H9 (cell line): ENCODE results near the gene AJAP1. TPM values are rescaled to one million over a fixed set of nuclear protein-coding genes. Genes with fewer than 3 reads are reported as not detected.

Source experiments
- DNase-seq: peaks from one replicate; pipeline ENCODE4 v3.0.0-alpha.2; 2017
- H2AFZ ChIP-seq: one replicate; pipeline ENCODE4 v1.6.1; 2013; ENCODE audit warnings: mild to moderate bottlenecking, low read length, control low read depth, moderate library complexity
- H2AK5ac ChIP-seq: 2 replicates; pipeline ENCODE4 v1.6.1; 2013; ENCODE audit warnings: low read length, control low read depth, mixed read lengths; ENCODE audit not compliant: insufficient read length
- H2BK120ac ChIP-seq: one replicate; pipeline ENCODE4 v1.6.1; 2013; ENCODE audit warnings: low read depth, mild to moderate bottlenecking, low read length, control low read depth, inconsistent platforms; ENCODE audit not compliant: poor library complexity, severe bottlenecking
- H2BK12ac ChIP-seq: 2 replicates; pipeline ENCODE4 v1.6.1; 2013; ENCODE audit warnings: low read length, control low read depth, mixed read lengths, low read depth; ENCODE audit not compliant: insufficient read length
- H2BK15ac ChIP-seq: 2 replicates; pipeline ENCODE4 v1.6.1; 2013; ENCODE audit warnings: low read depth, low read length, control low read depth
- H2BK20ac ChIP-seq: one replicate; pipeline ENCODE4 v1.6.1; 2013; ENCODE audit warnings: low read depth, mild to moderate bottlenecking, low read length, control low read depth, inconsistent platforms; ENCODE audit not compliant: poor library complexity, severe bottlenecking
- H2BK5ac ChIP-seq: 2 replicates; pipeline ENCODE4 v1.6.1; 2013; ENCODE audit warnings: low read length, control low read depth, mixed read lengths; ENCODE audit not compliant: insufficient read length
- H3K14ac ChIP-seq: 2 replicates; pipeline ENCODE4 v1.6.1; 2013; ENCODE audit warnings: low read length, control low read depth; ENCODE audit not compliant: insufficient read depth
- H3K18ac ChIP-seq: 2 replicates; pipeline ENCODE4 v1.6.1; 2013; ENCODE audit warnings: low read depth, mild to moderate bottlenecking, mixed read lengths, low read length, control low read depth; ENCODE audit not compliant: insufficient read length
- H3K23ac ChIP-seq: 2 replicates; pipeline ENCODE4 v1.6.1; 2013; ENCODE audit warnings: low read length, control low read depth, mixed read lengths, low read depth; ENCODE audit not compliant: insufficient read length
- H3K23me2 ChIP-seq: 2 replicates; pipeline ENCODE4 v1.6.1; 2013; ENCODE audit warnings: low read depth, mild to moderate bottlenecking, mixed read lengths, low read length, control low read depth; ENCODE audit not compliant: insufficient read length, poor library complexity, severe bottlenecking
- H3K27ac ChIP-seq: 2 replicates; pipeline ENCODE4 v1.5.1; 2013; ENCODE audit warnings: low read length, control low read depth, mixed read lengths, low read depth; ENCODE audit not compliant: insufficient read length
- H3K27me3 ChIP-seq: 2 replicates; pipeline ENCODE4 v1.6.1; 2013; ENCODE audit warnings: low read length, control low read depth, inconsistent platforms; ENCODE audit not compliant: insufficient read depth
- H3K4ac ChIP-seq: 2 replicates; pipeline ENCODE4 v1.6.1; 2013; ENCODE audit warnings: low read depth, mild to moderate bottlenecking, control low read depth, inconsistent platforms, low read length, moderate library complexity
- H3K4me1 ChIP-seq: 2 replicates; pipeline ENCODE4 v1.6.1; 2013; ENCODE audit warnings: low read length, control low read depth, inconsistent platforms; ENCODE audit not compliant: insufficient read depth
- H3K4me2 ChIP-seq: 2 replicates; pipeline ENCODE4 v1.6.1; 2013; ENCODE audit warnings: low read length, control low read depth, mixed read lengths; ENCODE audit not compliant: insufficient read length, insufficient read depth
- H3K56ac ChIP-seq: 2 replicates; pipeline ENCODE4 v1.6.1; 2013; ENCODE audit warnings: low read depth, mild to moderate bottlenecking, mixed read lengths, low read length, control low read depth; ENCODE audit not compliant: insufficient read length
- H3K79me1 ChIP-seq: 2 replicates; pipeline ENCODE4 v1.6.1; 2013; ENCODE audit warnings: low read depth, mild to moderate bottlenecking, moderate library complexity, low read length, control low read depth, inconsistent platforms; ENCODE audit not compliant: insufficient read depth, poor library complexity, severe bottlenecking
- H3K79me2 ChIP-seq: 2 replicates; pipeline ENCODE4 v1.6.1; 2013; ENCODE audit warnings: low read length, control low read depth, inconsistent platforms; ENCODE audit not compliant: insufficient read depth
- H3K9ac ChIP-seq: 2 replicates; pipeline ENCODE4 v1.6.1; 2013; ENCODE audit warnings: low read length, control low read depth, mixed read lengths; ENCODE audit not compliant: insufficient read length; ENCODE audit errors: extremely low read depth
- H3K9me3 ChIP-seq: one replicate; pipeline ENCODE4 v1.6.1; 2013; ENCODE audit warnings: low read depth, low read length, inconsistent platforms; ENCODE audit not compliant: control insufficient read depth
- H3T11ph ChIP-seq: one replicate; pipeline ENCODE4 v1.6.1; 2013; ENCODE audit warnings: mild to moderate bottlenecking, low read length, control low read depth, inconsistent platforms
- H4K20me1 ChIP-seq: one replicate; pipeline ENCODE4 v1.6.1; 2013; ENCODE audit not compliant: control insufficient read depth, insufficient read length, insufficient read depth
- H4K5ac ChIP-seq: 2 replicates; pipeline ENCODE4 v1.6.1; 2013; ENCODE audit warnings: low read depth, mild to moderate bottlenecking, mixed read lengths, low read length, control low read depth; ENCODE audit not compliant: insufficient read length
- H4K8ac ChIP-seq: replicated peaks from 2 replicates; pipeline ENCODE4 v1.6.1; 2013; ENCODE audit warnings: low read length, control low read depth, mixed read lengths, low read depth; ENCODE audit not compliant: insufficient read length
- H4K91ac ChIP-seq: 2 replicates; pipeline ENCODE4 v1.6.1; 2013; ENCODE audit warnings: low read depth, mild to moderate bottlenecking, moderate library complexity, mixed read lengths, low read length, control low read depth; ENCODE audit not compliant: insufficient read length
- H3K27ac Mint-ChIP-seq, 3 experiments: 2 replicates in 2 of 3; 3 replicates in 1 of 3; pipeline ENCODE4 v1.8.0; 2020 to 2021; ENCODE audit warnings: mixed read lengths in 3 of 3, mild to moderate bottlenecking in 1 of 3, moderate library complexity in 1 of 3
- H3K27me3 Mint-ChIP-seq: 2 replicates; pipeline ENCODE4 v1.8.0; 2021; ENCODE audit warnings: low read depth, mild to moderate bottlenecking, moderate library complexity, mixed read lengths
- H3K36me3 Mint-ChIP-seq, 3 experiments: 2 replicates in 2 of 3; 3 replicates in 1 of 3; pipeline ENCODE4 v1.8.0; 2020 to 2021; ENCODE audit warnings: low read depth in 3 of 3, mixed read lengths in 3 of 3; ENCODE audit not compliant: insufficient read depth in 1 of 3
- H3K4me1 Mint-ChIP-seq, 2 experiments: 2 replicates each; pipeline ENCODE4 v1.8.0; 2020; ENCODE audit warnings: mixed read lengths in 2 of 2
- H3K4me3 Mint-ChIP-seq, 2 experiments: 2 replicates in 1 of 2; 3 replicates in 1 of 2; pipeline ENCODE4 v1.8.0; 2020 to 2021; ENCODE audit warnings: mild to moderate bottlenecking in 2 of 2, mixed read lengths in 2 of 2, moderate library complexity in 1 of 2
- H3K9me3 Mint-ChIP-seq, 2 experiments: 2 replicates in 1 of 2; 3 replicates in 1 of 2; pipeline ENCODE4 v1.8.0; 2020; ENCODE audit warnings: mild to moderate bottlenecking in 2 of 2, mixed read lengths in 2 of 2, moderate library complexity in 1 of 2
- CTCF ChIP-seq: fragments of 200-600 bp; sonication (generic); conservative IDR thresholded peaks from 3 replicates; pipeline ENCODE4 v1.8.0; 2021; ENCODE audit warnings: antibody characterized with exemption, mild to moderate bottlenecking
- WGBS: extraction: QIAGEN DNeasy Blood & Tissue Kit; methylation state at CpG from one replicate; pipeline ENCODE4 v1.1.7; 2013; ENCODE audit warnings: missing lambda C conversion rate, low lambda C conversion rate, mixed read lengths; ENCODE audit not compliant: insufficient read length; ENCODE audit errors: extremely low coverage; 5-methylcytosine and 5-hydroxymethylcytosine counted together
- total RNA-seq: library from RNA; stranded (reverse); gene quantifications from 2 replicates; pipeline ENCODE4 v1.2.1, GENCODE V29; 2021

Gene AJAP1
- total RNA-seq, 1 experiment from 2014 or later: 8.6 TPM

DNA sequence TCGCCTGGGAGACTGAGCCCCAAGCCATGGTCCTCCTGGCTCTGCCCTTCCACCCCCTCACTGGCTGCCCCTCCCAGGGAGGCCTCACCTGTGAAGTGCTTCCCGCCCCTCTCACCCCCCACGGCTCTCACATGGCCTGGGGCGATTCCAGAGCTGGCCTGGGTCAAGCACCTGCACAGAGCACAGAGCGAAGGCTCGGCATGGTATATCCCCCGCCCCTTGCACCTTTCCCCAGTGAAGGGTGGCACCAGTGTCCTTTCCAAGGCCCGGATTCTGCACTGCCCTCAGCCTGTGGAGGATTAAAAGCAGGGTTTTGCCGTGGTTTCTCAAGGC lies 1.1 kb upstream of the AJAP1 start:
- Histone ChIP-seq H2BK120ac (no peak overlapping the region), H4K5ac (no peak overlapping the region), H3K18ac (no peak overlapping the region), H3K4me1 (peaks cover 15% of the 10 kb centered on the region; the same call in 1 of the 2 replicates), H3K4ac (no peak overlapping the region), H3K56ac (no peak overlapping the region), H4K91ac (no peak overlapping the region), H3K27me3 (peaks cover 23% of the 10 kb centered on the region; the same call in 1 of the 2 replicates), H3K4me2 (no peak overlapping the region), H3K9ac (no peak overlapping the region), H3K14ac (no peak overlapping the region), H3K23me2 (peaks cover 13% of the 10 kb centered on the region), H2BK5ac (no peak overlapping the region), H3T11ph (no peak overlapping the region), H3K23ac (no peak overlapping the region), H3K79me1 (no peaks in the 10 kb centered on the region), H3K79me2 (no peaks in the 10 kb centered on the region), H2AK5ac (no peak overlapping the region), H2BK20ac (no peak overlapping the region), H2BK12ac (no peak overlapping the region), H4K8ac (no peak overlapping the region), H2BK15ac (no peak overlapping the region), H3K27ac (no peak overlapping the region), H3K9me3 (no peaks in the 10 kb centered on the region), H2AFZ (no peak overlapping the region), H4K20me1 (no peaks in the 10 kb centered on the region)
- no peak for TF ChIP-seq CTCF
- Mint-ChIP-seq H3K9me3 (peaks cover 0 to 3% of the 10 kb centered on the region in 2 experiments; a peak in 1 of 5 replicates), H3K4me1 (peaks cover 19 to 20% of the 10 kb centered on the region in 2 experiments), H3K27me3 (peaks cover 49% of the 10 kb centered on the region), H3K27ac (no peak overlapping the region), H3K4me3 (peak overlapping the region; percentile 53 to 74; a peak in 3 of 5 replicates), H3K36me3 (no peaks in the 10 kb centered on the region)
- no CpG with 5 or more reads among the region's 9 CpGs for WGBS
- peak; percentile 66 for DNase-seq
